HEK293T (cell line): ENCODE data around the gene CTNNA2.

Experiments used
- ARNT ChIP-seq: fragments of 450-650 bp; IDR thresholded peaks from 2 replicates; pipeline ENCODE4 v1.6.1; 2017; ENCODE audit warnings: mild to moderate bottlenecking
- BHLHE40 ChIP-seq: fragments of 450-650 bp; IDR thresholded peaks from 2 replicates; pipeline ENCODE4 v1.6.1; 2016; ENCODE audit warnings: mild to moderate bottlenecking, moderate library complexity, borderline replicate concordance
- ELF4 ChIP-seq: fragments of 450-650 bp; IDR thresholded peaks from 2 replicates; pipeline ENCODE4 v1.6.1; 2017; ENCODE audit warnings: antibody characterized with exemption
- FOXA1 ChIP-seq: fragments of 450-650 bp; IDR thresholded peaks from 2 replicates; pipeline ENCODE4 v1.6.1; 2016; ENCODE audit warnings: mild to moderate bottlenecking
- FOXK2 ChIP-seq: fragments of 450-650 bp; IDR thresholded peaks from 2 replicates; pipeline ENCODE4 v1.6.1; 2016; ENCODE audit warnings: mild to moderate bottlenecking
- FOXM1 ChIP-seq: fragments of 450-650 bp; IDR thresholded peaks from 2 replicates; pipeline ENCODE4 v1.6.1; 2017; ENCODE audit warnings: mild to moderate bottlenecking, borderline replicate concordance
- L3MBTL2 ChIP-seq: fragments of 450-650 bp; conservative IDR thresholded peaks from 2 replicates; pipeline ENCODE4 v1.6.1; 2016; ENCODE audit warnings: mild to moderate bottlenecking
- LEF1 ChIP-seq: fragments of 450-650 bp; IDR thresholded peaks from 2 replicates; pipeline ENCODE4 v1.6.1; 2017; ENCODE audit warnings: mild to moderate bottlenecking, borderline replicate concordance
- NFRKB ChIP-seq: fragments of 450-650 bp; IDR thresholded peaks from 2 replicates; pipeline ENCODE4 v1.6.1; 2016; ENCODE audit warnings: mild to moderate bottlenecking, moderate library complexity
- SP1 ChIP-seq: fragments of 450-650 bp; IDR thresholded peaks from 2 replicates; pipeline ENCODE4 v1.6.1; 2017
- SUZ12 ChIP-seq: fragments of 450-650 bp; IDR thresholded peaks from 2 replicates; pipeline ENCODE4 v1.6.1; 2016; ENCODE audit warnings: mild to moderate bottlenecking
- TARDBP ChIP-seq: fragments of 450-650 bp; IDR thresholded peaks from 2 replicates; pipeline ENCODE4 v1.6.1; 2016
- TF ChIP-seq, protein P1 (sequence below): fragments of 450-650 bp; IDR thresholded peaks from 2 replicates; pipeline ENCODE4 v1.6.1; 2016

GRCh38 chr2:80113399-80113798 is 600.5 kb downstream of the CTNNA2 start:
- TF ChIP-seq FOXK2 (no peak), BHLHE40 (no peak), TARDBP (no peak), NFRKB (no peak), FOXM1 (no peak), FOXA1 (no peak), ELF4 (no peak), LEF1 (no peak), L3MBTL2 (no peak), SUZ12 (no peak), SP1 (no peak), ARNT (no peak)
- TF ChIP-seq, protein P1, sequence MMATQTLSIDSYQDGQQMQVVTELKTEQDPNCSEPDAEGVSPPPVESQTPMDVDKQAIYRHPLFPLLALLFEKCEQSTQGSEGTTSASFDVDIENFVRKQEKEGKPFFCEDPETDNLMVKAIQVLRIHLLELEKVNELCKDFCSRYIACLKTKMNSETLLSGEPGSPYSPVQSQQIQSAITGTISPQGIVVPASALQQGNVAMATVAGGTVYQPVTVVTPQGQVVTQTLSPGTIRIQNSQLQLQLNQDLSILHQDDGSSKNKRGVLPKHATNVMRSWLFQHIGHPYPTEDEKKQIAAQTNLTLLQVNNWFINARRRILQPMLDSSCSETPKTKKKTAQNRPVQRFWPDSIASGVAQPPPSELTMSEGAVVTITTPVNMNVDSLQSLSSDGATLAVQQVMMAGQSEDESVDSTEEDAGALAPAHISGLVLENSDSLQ = no peak
